Activated naive CD4-positive, alpha-beta T cell treated with anti-CD3 and anti-CD28 coated beads, Interleukin-2, amount 50 U/mL, for 24 hours (primary cell): ENCODE results near the gene HPS4.
A peak's percentile ranks its signal among the peaks of the same experiment; 100 is the strongest.

ENCODE experiments used
- H3K27ac Mint-ChIP-seq: one replicate; pipeline ENCODE4 v1.8.0; 2021; ENCODE audit warnings: mild to moderate bottlenecking, mixed read lengths
- H3K27me3 Mint-ChIP-seq: one replicate; pipeline ENCODE4 v1.8.0; 2021; ENCODE audit warnings: mixed read lengths
- H3K36me3 Mint-ChIP-seq: one replicate; pipeline ENCODE4 v1.8.0; 2021; ENCODE audit warnings: mixed read lengths
- H3K4me1 Mint-ChIP-seq: one replicate; pipeline ENCODE4 v1.8.0; 2021; ENCODE audit warnings: mixed read lengths
- H3K4me3 Mint-ChIP-seq: one replicate; pipeline ENCODE4 v1.8.0; 2021; ENCODE audit warnings: mild to moderate bottlenecking, mixed read lengths
- H3K9me3 Mint-ChIP-seq: one replicate; pipeline ENCODE4 v1.8.0; 2021; ENCODE audit warnings: mixed read lengths

HPS4 gene

DNA sequence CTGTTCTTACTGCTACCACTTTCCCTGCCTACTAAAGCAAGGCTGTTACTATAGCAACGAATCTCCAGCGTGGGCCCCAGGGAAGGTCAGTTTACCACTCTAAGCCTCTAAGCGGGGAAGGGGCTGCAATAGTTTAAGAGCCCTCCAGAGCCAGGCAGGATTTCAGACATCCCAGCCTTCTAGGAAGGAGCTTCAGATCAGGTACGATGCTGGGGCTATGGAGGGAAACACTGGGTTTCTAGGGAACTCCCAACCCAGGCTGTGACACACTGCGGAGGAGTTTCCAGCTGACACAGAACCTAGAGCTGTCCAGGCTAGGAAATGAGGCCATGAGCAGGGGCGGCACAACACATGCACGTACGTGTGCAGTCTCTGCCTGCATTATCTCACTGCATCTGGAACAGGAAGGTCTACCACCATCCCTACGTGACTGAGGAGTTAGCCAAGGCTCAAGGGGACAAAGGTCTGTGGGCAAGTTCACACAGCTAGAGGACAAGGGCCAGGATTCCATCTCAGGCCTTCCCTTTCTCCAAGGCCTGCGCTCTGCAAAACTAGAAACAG is 20.4 kb downstream of the HPS4 start:
- Mint-ChIP-seq H3K27me3 (no peaks in the 10 kb centered on the region), H3K36me3 (peaks cover 9% of the 10 kb centered on the region), H3K4me3 (no peak overlapping the region), H3K27ac (no peak overlapping the region), H3K9me3 (no peaks in the 10 kb centered on the region), H3K4me1 (peaks cover 4% of the 10 kb centered on the region)

DNA sequence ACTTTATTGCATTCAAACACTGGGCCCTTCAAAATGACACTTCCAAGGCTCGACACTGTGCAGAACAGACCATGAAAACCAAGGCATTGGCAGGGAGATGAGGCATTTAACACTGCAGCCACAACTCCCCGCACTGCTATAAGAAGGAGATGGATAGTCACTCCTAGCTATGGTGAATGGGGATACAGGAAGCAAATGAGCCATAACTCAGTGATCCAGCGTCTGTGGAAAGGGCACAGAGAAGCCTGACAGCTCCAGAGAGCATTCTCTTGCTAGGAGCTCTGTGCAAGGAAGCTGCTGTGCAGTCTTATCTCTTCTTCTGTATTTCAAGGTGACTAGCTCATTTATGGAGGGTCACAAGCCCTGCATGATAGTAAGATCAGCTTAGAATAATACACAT is 20.9 kb downstream of the HPS4 start:
- Mint-ChIP-seq H3K27ac (no peak overlapping the region), H3K4me1 (peaks cover 4% of the 10 kb centered on the region), H3K36me3 (peaks cover 11% of the 10 kb centered on the region), H3K4me3 (no peak overlapping the region), H3K27me3 (no peaks in the 10 kb centered on the region), H3K9me3 (no peaks in the 10 kb centered on the region)

DNA sequence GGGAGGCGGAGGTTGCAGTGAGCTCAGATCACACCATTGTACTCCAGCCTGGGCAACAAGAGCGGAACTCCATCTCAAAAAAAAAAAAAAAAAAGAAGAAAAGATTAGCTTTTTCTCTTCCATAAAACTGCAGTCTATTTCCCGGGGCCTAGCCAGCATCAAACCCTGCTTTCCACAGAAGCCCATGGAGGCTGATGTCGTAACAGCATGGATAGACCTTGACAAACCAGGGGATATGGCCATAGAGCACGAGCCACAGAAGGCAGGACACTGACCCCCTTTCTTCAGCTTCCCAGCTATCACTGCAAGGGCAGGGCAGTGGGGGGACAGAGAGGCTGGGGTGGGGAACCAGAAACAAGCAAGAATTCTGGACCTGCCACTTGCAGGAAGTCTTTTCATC is 21.5 kb downstream of the HPS4 start:
- Mint-ChIP-seq H3K9me3 (no peaks in the 10 kb centered on the region), H3K36me3 (peaks cover 14% of the 10 kb centered on the region), H3K27ac (no peak overlapping the region), H3K4me1 (peaks cover 4% of the 10 kb centered on the region), H3K27me3 (no peaks in the 10 kb centered on the region), H3K4me3 (no peak overlapping the region)

DNA sequence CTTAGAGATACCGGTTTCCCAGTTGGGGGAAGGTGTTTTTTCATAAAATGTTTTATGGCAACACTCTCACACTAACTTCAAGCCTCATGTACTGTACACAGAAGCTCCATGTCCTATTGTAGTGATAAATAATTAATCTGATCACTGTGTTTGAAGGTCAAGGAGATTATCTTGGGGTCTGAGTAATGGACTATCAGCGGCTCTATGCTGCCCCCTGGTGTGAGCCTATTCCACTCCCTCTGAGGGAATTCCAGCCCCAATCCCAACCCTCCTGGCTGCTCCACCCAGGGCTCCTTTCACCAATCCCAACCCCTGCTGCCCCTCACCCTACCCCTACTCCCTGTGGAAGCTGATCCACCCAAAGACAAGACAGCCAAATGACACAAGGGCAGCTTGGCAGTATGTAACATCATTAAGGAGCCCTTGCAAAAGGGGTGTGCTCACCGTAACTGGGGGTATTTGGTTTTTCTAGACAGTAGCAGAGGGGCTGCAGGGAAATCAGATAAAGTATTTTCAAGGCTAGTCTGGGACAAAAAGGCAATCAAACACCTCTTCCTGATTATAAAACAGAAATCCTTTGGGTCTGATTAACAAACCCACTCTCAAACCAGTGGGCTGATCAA is 22.3 kb downstream of the HPS4 start:
- Mint-ChIP-seq H3K27me3 (no peaks in the 10 kb centered on the region), H3K27ac (no peak overlapping the region), H3K36me3 (peaks cover 14% of the 10 kb centered on the region), H3K4me1 (peaks cover 4% of the 10 kb centered on the region), H3K9me3 (no peaks in the 10 kb centered on the region), H3K4me3 (no peak overlapping the region)

- no peaks in the 10 kb centered on the region for H3K27me3 Mint-ChIP-seq
- no peak overlapping the region for H3K27ac Mint-ChIP-seq
- peaks cover 11% of the 10 kb centered on the region for H3K36me3 Mint-ChIP-seq
- H3K4me3 Mint-ChIP-seq: no peak overlapping the region
- H3K9me3 Mint-ChIP-seq: no peaks in the 10 kb centered on the region
- peaks cover 4% of the 10 kb centered on the region for H3K4me1 Mint-ChIP-seq
Measured at GRCh38 chr22:26460202-26460601, 23.4 kb downstream of the HPS4 start.

GRCh38 chr22:26457661-26458272 is 25.8 kb downstream of the HPS4 start:
- Mint-ChIP-seq H3K36me3 (peaks cover 9% of the 10 kb centered on the region), H3K27me3 (no peaks in the 10 kb centered on the region), H3K4me1 (peaks cover 4% of the 10 kb centered on the region), H3K4me3 (no peak overlapping the region), H3K9me3 (no peaks in the 10 kb centered on the region), H3K27ac (no peak overlapping the region)

GRCh38 chr22:26453812-26454500 is 29.6 kb downstream of the HPS4 start:
- Mint-ChIP-seq H3K4me3 (no peak overlapping the region), H3K9me3 (no peaks in the 10 kb centered on the region), H3K36me3 (peaks cover 10% of the 10 kb centered on the region), H3K4me1 (no peaks in the 10 kb centered on the region), H3K27ac (no peak overlapping the region), H3K27me3 (no peaks in the 10 kb centered on the region)

GRCh38 chr22:26453216-26453615 is 30.4 kb downstream of the HPS4 start:
- Mint-ChIP-seq H3K27ac (no peak overlapping the region), H3K4me1 (no peaks in the 10 kb centered on the region), H3K9me3 (no peaks in the 10 kb centered on the region), H3K4me3 (no peak overlapping the region), H3K36me3 (peaks cover 9% of the 10 kb centered on the region), H3K27me3 (no peaks in the 10 kb centered on the region)

GRCh38 chr22:26452236-26453016 is 31.2 kb downstream of the HPS4 start:
- no peak overlapping the region for H3K27ac Mint-ChIP-seq
- H3K36me3 Mint-ChIP-seq: peaks cover 5% of the 10 kb centered on the region
- H3K27me3 Mint-ChIP-seq: no peaks in the 10 kb centered on the region
- H3K9me3 Mint-ChIP-seq: no peaks in the 10 kb centered on the region
- H3K4me3 Mint-ChIP-seq: no peak overlapping the region
- no peaks in the 10 kb centered on the region for H3K4me1 Mint-ChIP-seq

DNA sequence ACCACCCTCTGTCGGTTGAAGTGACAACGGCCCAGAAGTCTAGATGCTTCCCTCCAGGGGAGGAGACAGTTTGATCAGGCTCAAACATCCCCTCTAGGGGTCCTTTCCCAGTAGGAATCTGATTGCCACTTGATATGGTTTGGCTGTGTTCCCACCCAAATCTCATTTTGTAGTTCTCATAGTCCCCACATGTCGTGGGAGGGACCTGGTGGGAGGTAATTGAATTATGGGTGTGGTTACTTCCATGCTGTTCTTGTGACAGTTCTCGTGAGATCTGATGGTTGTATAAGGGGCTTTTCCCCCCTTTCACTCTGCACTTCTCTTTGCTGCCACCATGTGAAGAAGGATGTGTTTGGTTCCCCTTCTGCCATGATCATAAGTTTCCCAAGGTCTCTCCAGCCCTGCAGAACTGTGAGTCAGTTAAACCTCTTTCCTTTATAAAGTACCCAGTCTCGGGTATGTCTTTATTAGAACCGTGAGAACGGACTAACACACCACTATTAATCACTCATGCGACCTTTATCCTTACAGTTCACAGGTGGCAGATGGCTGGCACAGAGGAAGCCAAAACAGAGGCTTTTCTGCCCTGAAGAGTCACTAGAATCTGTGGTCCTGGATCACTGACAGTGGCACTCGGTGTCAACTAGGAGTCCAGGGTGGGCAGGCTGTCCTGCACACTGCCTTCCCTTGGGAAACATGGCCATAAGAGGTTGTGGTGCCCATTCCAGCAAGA is 33.0 kb downstream of the HPS4 start:
- Mint-ChIP-seq H3K36me3 (peaks cover 2% of the 10 kb centered on the region), H3K27ac (no peak overlapping the region), H3K9me3 (no peaks in the 10 kb centered on the region), H3K4me3 (no peak overlapping the region), H3K4me1 (no peaks in the 10 kb centered on the region), H3K27me3 (no peaks in the 10 kb centered on the region)

- no peak overlapping the region for H3K4me3 Mint-ChIP-seq
- H3K36me3 Mint-ChIP-seq: peaks cover 4% of the 10 kb centered on the region
- H3K4me1 Mint-ChIP-seq: no peaks in the 10 kb centered on the region
- no peaks in the 10 kb centered on the region for H3K27me3 Mint-ChIP-seq
- H3K27ac Mint-ChIP-seq: no peak overlapping the region
- H3K9me3 Mint-ChIP-seq: no peaks in the 10 kb centered on the region
Measured at GRCh38 chr22:26448941-26449340, 34.6 kb downstream of the HPS4 start.

GRCh38 chr22:26448334-26448733 is 35.2 kb downstream of the HPS4 start:
- Mint-ChIP-seq H3K36me3 (peaks cover 4% of the 10 kb centered on the region), H3K27ac (no peak overlapping the region), H3K4me3 (no peak overlapping the region), H3K4me1 (no peaks in the 10 kb centered on the region), H3K9me3 (no peaks in the 10 kb centered on the region), H3K27me3 (no peaks in the 10 kb centered on the region)

DNA sequence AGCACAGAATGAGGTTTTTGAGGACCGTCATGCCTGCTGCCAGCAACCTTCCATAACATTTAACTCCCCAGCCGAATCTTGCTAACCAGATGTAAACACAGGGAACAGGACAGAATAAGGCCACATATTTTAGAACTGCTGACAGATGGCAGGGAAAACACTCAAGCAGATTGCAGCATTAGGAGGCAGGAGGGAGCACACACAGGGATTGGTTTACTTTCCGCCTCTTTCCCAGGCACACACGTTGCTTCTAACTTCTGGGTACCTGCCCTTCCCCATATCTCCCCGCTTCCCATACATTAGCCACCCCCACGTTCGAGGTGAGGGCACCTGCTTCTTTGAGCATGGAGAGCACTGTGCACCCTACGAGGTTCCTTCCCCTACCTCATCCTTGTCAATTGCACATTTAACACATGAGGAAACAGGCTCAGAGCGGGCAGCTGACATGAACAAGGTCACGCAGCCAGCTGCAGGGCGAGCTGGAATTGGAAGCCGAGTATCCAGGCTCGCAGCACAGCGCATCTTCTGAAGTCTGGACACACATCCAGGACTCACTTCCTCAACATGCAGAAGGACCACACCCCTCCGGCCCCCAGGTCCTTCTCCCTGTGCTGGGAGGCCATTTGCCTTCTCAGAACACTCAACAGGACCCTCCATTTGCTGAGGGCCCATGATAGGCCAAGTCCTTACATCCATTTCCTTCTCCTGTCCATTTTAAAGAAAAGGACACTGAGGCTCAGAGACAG is 35.8 kb downstream of the HPS4 start:
- peaks cover 4% of the 10 kb centered on the region for H3K36me3 Mint-ChIP-seq
- peak overlapping the region; percentile 32 for H3K27ac Mint-ChIP-seq
- H3K9me3 Mint-ChIP-seq: no peaks in the 10 kb centered on the region
- H3K27me3 Mint-ChIP-seq: no peaks in the 10 kb centered on the region
- no peak overlapping the region for H3K4me3 Mint-ChIP-seq
- H3K4me1 Mint-ChIP-seq: no peaks in the 10 kb centered on the region

DNA sequence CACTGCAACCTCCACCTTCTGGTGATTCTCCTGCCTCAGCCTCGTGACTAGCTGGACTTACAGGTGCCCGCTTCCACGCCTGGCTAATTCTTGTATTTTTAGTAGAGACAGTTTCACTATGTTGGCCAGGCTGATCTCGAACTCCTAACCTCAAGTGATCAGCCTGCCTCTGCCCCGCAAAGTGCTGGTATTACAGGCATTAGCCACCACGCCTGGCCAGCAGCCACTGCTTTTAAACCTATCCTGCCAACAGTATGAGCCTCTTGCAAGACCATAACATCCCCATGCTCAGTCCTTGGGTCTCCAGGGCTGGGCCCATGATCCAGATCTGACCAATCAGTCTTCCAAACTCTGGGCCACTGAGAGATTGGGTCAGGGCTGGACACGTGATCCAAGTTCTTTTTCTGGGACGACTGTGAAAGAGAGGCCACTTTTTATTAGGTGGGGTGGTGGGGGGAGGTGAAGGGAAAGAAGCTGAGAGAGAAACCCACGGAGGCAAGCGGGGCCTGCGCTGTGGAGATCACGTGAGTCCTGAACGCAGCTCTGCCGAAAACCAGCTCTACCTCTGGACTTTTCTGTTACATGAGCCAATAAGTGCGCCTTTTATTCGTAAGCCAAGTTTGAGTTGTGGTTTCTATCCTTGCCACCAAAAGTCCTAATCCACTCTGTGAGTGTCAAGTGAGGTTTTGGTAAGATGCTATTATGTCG is 36.6 kb downstream of the HPS4 start:
- Mint-ChIP-seq H3K27ac (peak overlapping the region; percentile 32), H3K9me3 (no peaks in the 10 kb centered on the region), H3K4me1 (no peaks in the 10 kb centered on the region), H3K4me3 (no peak overlapping the region), H3K27me3 (no peaks in the 10 kb centered on the region), H3K36me3 (peaks cover 4% of the 10 kb centered on the region)
